Mammary epithelial cell (primary cell): ENCODE results near the gene ABITRAM.
A peak's percentile ranks its signal among the peaks of the same experiment; 100 is the strongest.

ENCODE experiments used
- CTCF ChIP-seq, 2 donors: IDR thresholded peaks in 1 of 2; conservative IDR thresholded peaks in 1 of 2; 2 replicates each; pipeline ENCODE4 v1.5.1; 2011 to 2012; ENCODE audit warnings: inconsistent platforms in 2 of 2, low read length in 2 of 2, mild to moderate bottlenecking in 2 of 2, control low read depth in 1 of 2, low read depth in 1 of 2; ENCODE audit not compliant: insufficient read depth in 1 of 2; ENCODE audit errors: extremely low read depth in 1 of 2
- EZH2 ChIP-seq: IDR thresholded peaks from 2 replicates; pipeline ENCODE4 v1.6.1; 2012; ENCODE audit warnings: low read length, inconsistent platforms, borderline replicate concordance

DNA sequence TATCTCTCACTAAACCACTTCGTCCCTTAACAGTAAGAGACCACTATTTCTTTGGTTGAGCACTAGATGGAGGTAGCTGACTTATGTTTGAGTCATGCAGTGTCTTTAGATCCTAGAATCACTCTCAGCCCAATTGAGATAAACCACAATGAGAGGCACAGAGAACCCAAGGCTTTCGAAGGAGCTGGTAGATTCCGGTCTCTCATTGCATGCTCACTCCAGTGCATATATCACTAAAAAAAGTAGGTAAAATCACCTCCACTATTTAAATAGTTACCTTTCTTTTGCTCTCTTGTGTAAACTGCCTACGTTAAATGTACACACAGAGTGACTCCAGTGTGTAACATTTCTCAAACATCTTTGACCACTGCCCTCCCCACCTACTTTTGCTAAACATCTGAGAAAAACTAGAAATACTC lies 44.5 kb upstream of the ABITRAM start:
- TF ChIP-seq CTCF (conservative IDR thresholded peaks at IDR 0.05 in 1 of 2, IDR thresholded peaks at IDR 0.05 in 1 of 2; ENCODE audit: extremely low read depth in 1 of 2, insufficient read depth in 1 of 2, low read depth in 1 of 2, low read length in 2 of 2) (peak in 1 of 2 donors; percentile 19), EZH2 (no peak)
